PC-3 (cell line): ENCODE results near the gene MFAP3. TPM values are rescaled to one million over a fixed set of nuclear protein-coding genes. Genes with fewer than 3 reads are reported as not detected.

Experiments used
- ATAC-seq: fragments of 200-7000 bp; cut with Tn5 transposase; 2 replicates; pipeline ENCODE4 v1.9.1; 2020; ENCODE audit warnings: mild to moderate bottlenecking, moderate library complexity
- BruUV-seq: library from RNA; stranded (reverse); fragments of 400-500 nt; replicated peaks from 2 replicates; lab custom pipeline; 2021; lab: Mats Ljungman, UMichigan
- CTCF ChIA-PET: fragments of 300-600 bp; sonication (Branson Sonifier 250); formaldehyde crosslinking; loops from one replicate; lab custom pipeline; 2022; ENCODE audit warnings: antibody characterized with exemption; lab: Charles Lee
- POLR2A ChIA-PET: fragments of 300-600 bp; sonication (Branson Sonifier 250); formaldehyde crosslinking; loops from one replicate; lab custom pipeline; 2022; ENCODE audit warnings: antibody characterized with exemption; ENCODE audit not compliant: unreplicated experiment; lab: Charles Lee
- DNase-seq: peaks from one replicate; pipeline ENCODE4 v3.0.0-alpha.2; 2015
- H2AFZ ChIP-seq: fragments of 300-600 bp; sonication (generic); 2 replicates; pipeline ENCODE4 v1.6.0; 2016; ENCODE audit warnings: antibody characterized with exemption, low read length
- H3F3A ChIP-seq: fragments of 300-600 bp; sonication (generic); one replicate; pipeline ENCODE4 v1.6.0; 2017; ENCODE audit warnings: antibody characterized with exemption, low read length, control low read depth, mild to moderate bottlenecking; ENCODE audit not compliant: unreplicated experiment
- H3K27ac ChIP-seq: fragments of 300-600 bp; sonication (generic); 2 replicates; pipeline ENCODE4 v1.5.1; 2016; ENCODE audit warnings: mild to moderate bottlenecking, low read length
- H3K27me3 ChIP-seq: fragments of 300-600 bp; sonication (generic); 2 replicates; pipeline ENCODE4 v1.6.1; 2016; ENCODE audit warnings: low read length, mixed read lengths
- H3K36me3 ChIP-seq: fragments of 300-600 bp; sonication (generic); 2 replicates; pipeline ENCODE4 v1.6.1; 2016; ENCODE audit warnings: low read depth, mixed run types, low read length, mixed read lengths
- H3K4me1 ChIP-seq: fragments of 300-600 bp; sonication (generic); 2 replicates; pipeline ENCODE4 v1.5.1; 2016; ENCODE audit warnings: low read length; ENCODE audit not compliant: insufficient read depth
- H3K4me2 ChIP-seq: fragments of 300-600 bp; sonication (generic); 2 replicates; pipeline ENCODE4 v1.6.0; 2016; ENCODE audit warnings: low read length
- H3K4me3 ChIP-seq: fragments of 300-600 bp; sonication (generic); 2 replicates; pipeline ENCODE4 v1.5.1; 2016; ENCODE audit warnings: mild to moderate bottlenecking, low read length, mixed read lengths
- H3K79me2 ChIP-seq: fragments of 300-600 bp; sonication (generic); 2 replicates; pipeline ENCODE4 v1.6.1; 2017; ENCODE audit warnings: low read length, mixed read lengths
- H3K9ac ChIP-seq: fragments of 300-600 bp; sonication (generic); 2 replicates; pipeline ENCODE4 v1.6.0; 2016; ENCODE audit warnings: mild to moderate bottlenecking, low read length
- H3K9me2 ChIP-seq: fragments of 300-600 bp; sonication (generic); replicated peaks from 2 replicates; pipeline ENCODE4 v1.6.1; 2016; ENCODE audit warnings: mixed run types, low read length, mixed read lengths
- H3K9me3 ChIP-seq: fragments of 300-600 bp; sonication (generic); 2 replicates; pipeline ENCODE4 v1.6.1; 2016; ENCODE audit warnings: low read length, mixed read lengths
- H4K20me1 ChIP-seq: fragments of 300-600 bp; sonication (generic); 2 replicates; pipeline ENCODE4 v1.6.1; 2016; ENCODE audit warnings: low read length, mixed read lengths
- EZH2 ChIP-seq: fragments of 300-600 bp; sonication (generic); IDR thresholded peaks from one replicate; pipeline ENCODE4 v1.6.1; 2017; ENCODE audit warnings: antibody characterized with exemption, mild to moderate bottlenecking, low read length; ENCODE audit not compliant: unreplicated experiment
- EZH2phosphoT487 ChIP-seq: fragments of 300-600 bp; sonication (generic); IDR thresholded peaks from 2 replicates; pipeline ENCODE4 v1.6.1; 2018; ENCODE audit warnings: mild to moderate bottlenecking, antibody characterized with exemption, low read length, borderline replicate concordance
- intact Hi-C: fragments of 100-400 bp; cut with micrococcal nuclease; formaldehyde crosslinking; loops from 2 replicates; pipeline ENCODE4 v1.9.0; 2023
- total RNA-seq: library from RNA; depleted of rRNA; stranded (reverse); fragments of >200 nt; gene quantifications from 2 replicates; pipeline ENCODE4 v1.2.3, GENCODE V29; 2014
- TF ChIP-seq, protein P1 (sequence below): fragments of 300-600 bp; sonication (generic); conservative IDR thresholded peaks from 2 replicates; pipeline ENCODE4 v1.5.1; 2017; ENCODE audit warnings: antibody characterized with exemption, low read depth, mild to moderate bottlenecking, low read length

MFAP3 gene
- total RNA-seq, 1 experiment from 2014 or later = 21.1 TPM

GRCh38 chr5:154092356-154093141 is 53.8 kb downstream of the MFAP3 start:
- no peak for ATAC-seq
- Histone ChIP-seq H3K4me1 (no peaks in the 10 kb centered on the region), H3K27ac (no peak overlapping the region), H3F3A (no peaks in the 10 kb centered on the region), H3K4me3 (no peak overlapping the region), H3K9ac (no peak overlapping the region), H4K20me1 (no peaks in the 10 kb centered on the region), H3K79me2 (no peaks in the 10 kb centered on the region), H3K36me3 (no peaks in the 10 kb centered on the region), H3K27me3 (0 out of 2 replicates have a peak, but pooled peaks cover 9% of the 10 kb centered on the region), H3K9me3 (no peaks in the 10 kb centered on the region), H2AFZ (no peak overlapping the region), H3K9me2 (no peaks in the 10 kb centered on the region), H3K4me2 (no peak overlapping the region)
- BruUV-seq = no TSS peak
- TF ChIP-seq EZH2 (no peak), EZH2phosphoT487 (no peak)
- TF ChIP-seq, protein P1, sequence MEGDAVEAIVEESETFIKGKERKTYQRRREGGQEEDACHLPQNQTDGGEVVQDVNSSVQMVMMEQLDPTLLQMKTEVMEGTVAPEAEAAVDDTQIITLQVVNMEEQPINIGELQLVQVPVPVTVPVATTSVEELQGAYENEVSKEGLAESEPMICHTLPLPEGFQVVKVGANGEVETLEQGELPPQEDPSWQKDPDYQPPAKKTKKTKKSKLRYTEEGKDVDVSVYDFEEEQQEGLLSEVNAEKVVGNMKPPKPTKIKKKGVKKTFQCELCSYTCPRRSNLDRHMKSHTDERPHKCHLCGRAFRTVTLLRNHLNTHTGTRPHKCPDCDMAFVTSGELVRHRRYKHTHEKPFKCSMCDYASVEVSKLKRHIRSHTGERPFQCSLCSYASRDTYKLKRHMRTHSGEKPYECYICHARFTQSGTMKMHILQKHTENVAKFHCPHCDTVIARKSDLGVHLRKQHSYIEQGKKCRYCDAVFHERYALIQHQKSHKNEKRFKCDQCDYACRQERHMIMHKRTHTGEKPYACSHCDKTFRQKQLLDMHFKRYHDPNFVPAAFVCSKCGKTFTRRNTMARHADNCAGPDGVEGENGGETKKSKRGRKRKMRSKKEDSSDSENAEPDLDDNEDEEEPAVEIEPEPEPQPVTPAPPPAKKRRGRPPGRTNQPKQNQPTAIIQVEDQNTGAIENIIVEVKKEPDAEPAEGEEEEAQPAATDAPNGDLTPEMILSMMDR = no peak
- ChIA-PET CTCF (no interaction called here), POLR2A (no interaction called here)
- DNase-seq = no peak
- intact Hi-C loops = no loop called here

GRCh38 chr5:154093142-154093532 is 54.4 kb downstream of the MFAP3 start:
- H3F3A ChIP-seq = no peaks in the 10 kb centered on the region
- ATAC-seq (no peak), DNase-seq (no peak)
- H3K4me1 ChIP-seq = no peaks in the 10 kb centered on the region
- H3K27ac ChIP-seq = no peak overlapping the region
- no peak overlapping the region for H3K4me3 ChIP-seq
- no peaks in the 10 kb centered on the region for H3K36me3 ChIP-seq
- CTCF ChIA-PET = no interaction called here
- TF ChIP-seq, protein P1 = no peak
- no peak for TF ChIP-seq EZH2phosphoT487
- no peaks in the 10 kb centered on the region for H3K79me2 ChIP-seq
- 0 out of 2 replicates have a peak, but pooled peaks cover 9% of the 10 kb centered on the region for H3K27me3 ChIP-seq
- BruUV-seq = no TSS peak
- no peaks in the 10 kb centered on the region for H3K9me3 ChIP-seq
- no peak overlapping the region for H3K4me2 ChIP-seq
- no peaks in the 10 kb centered on the region for H4K20me1 ChIP-seq
- no peak overlapping the region for H2AFZ ChIP-seq
- no peaks in the 10 kb centered on the region for H3K9me2 ChIP-seq
- intact Hi-C loops = no loop called here
- POLR2A ChIA-PET = no interaction called here
- no peak overlapping the region for H3K9ac ChIP-seq

GRCh38 chr5:154095904-154096303 is 57.1 kb downstream of the MFAP3 start:
- ATAC-seq (no peak), DNase-seq (no peak)
- ChIA-PET POLR2A (no interaction called here), CTCF (no interaction called here)
- intact Hi-C loops = no loop called here
- H2AFZ ChIP-seq = no peak overlapping the region
- H3K9ac ChIP-seq = no peak overlapping the region
- H4K20me1 ChIP-seq = no peaks in the 10 kb centered on the region
- H3K27ac ChIP-seq = no peak overlapping the region
- no peak for TF ChIP-seq EZH2
- TF ChIP-seq, protein P1 = no peak
- TF ChIP-seq EZH2phosphoT487 = no peak
- no peaks in the 10 kb centered on the region for H3K4me1 ChIP-seq
- no peaks in the 10 kb centered on the region for H3F3A ChIP-seq
- H3K9me2 ChIP-seq = no peaks in the 10 kb centered on the region
- no peaks in the 10 kb centered on the region for H3K36me3 ChIP-seq
- no peaks in the 10 kb centered on the region for H3K79me2 ChIP-seq
- H3K4me3 ChIP-seq = no peak overlapping the region
- H3K4me2 ChIP-seq = no peak overlapping the region
- no TSS peak for BruUV-seq
- H3K9me3 ChIP-seq = no peaks in the 10 kb centered on the region
- H3K27me3 ChIP-seq = 0 out of 2 replicates have a peak, but pooled peaks cover 9% of the 10 kb centered on the region
